Esophagus muscularis mucosa (tissue), 4 donors: ENCODE results near the gene FAM13A. TPM values are rescaled to one million over a fixed set of nuclear protein-coding genes. Genes with fewer than 3 reads are reported as not detected.

ENCODE experiments used
- DNase-seq: peaks from one replicate; pipeline ENCODE4 v3.0.0-alpha.2; 2017; ENCODE audit errors: extremely low spot score
- H3K27ac ChIP-seq, 4 donors: fragments of 200-600 bp; sonication (generic); replicated peaks in 1 of 4; 1 replicate in 3 of 4; 2 replicates in 1 of 4; pipeline ENCODE4 v1.5.1; 2016 to 2019; ENCODE audit warnings: mild to moderate bottlenecking in 1 of 4
- H3K27me3 ChIP-seq, 4 donors: fragments of 200-600 bp; sonication (generic); one replicate each; pipeline versions ENCODE4 v1.5.1 to v1.6.0; 2016 to 2019
- H3K36me3 ChIP-seq, 4 donors: fragments of 200-600 bp; sonication (generic); one replicate each; pipeline ENCODE4 v1.5.1; 2016 to 2019
- H3K4me1 ChIP-seq, 4 donors: fragments of 200-600 bp; sonication (generic); one replicate each; pipeline ENCODE4 v1.5.1; 2016 to 2019
- H3K4me3 ChIP-seq, 4 donors: fragments of 200-600 bp; sonication (generic); 1 replicate in 2 of 4; 2 replicates in 2 of 4; pipeline ENCODE4 v1.5.1; 2016 to 2019; ENCODE audit warnings: mild to moderate bottlenecking in 4 of 4, moderate library complexity in 1 of 4
- H3K9me3 ChIP-seq, 4 donors: fragments of 200-600 bp; sonication (generic); 1 replicate in 3 of 4; 2 replicates in 1 of 4; pipeline ENCODE4 v1.5.1; 2016 to 2019
- EP300 ChIP-seq: sonication (generic); formaldehyde crosslinking; IDR thresholded peaks from one replicate; pipeline ENCODE4 v1.6.1; 2017; ENCODE audit warnings: antibody characterized with exemption
- POLR2A ChIP-seq: fragments of 450-650 bp; IDR thresholded peaks from one replicate; pipeline ENCODE4 v1.6.1; 2017; ENCODE audit warnings: antibody characterized with exemption, moderate library complexity, mild to moderate bottlenecking, low read depth
- POLR2AphosphoS5 ChIP-seq, 2 donors: sonication (generic); formaldehyde crosslinking; IDR thresholded peaks; one replicate each; pipeline ENCODE4 v1.6.1; 2017; ENCODE audit warnings: antibody characterized with exemption in 2 of 2
- WGBS: methylation state at CpG from one replicate; pipeline ENCODE4 v1.1.5; 2018; 5-methylcytosine and 5-hydroxymethylcytosine counted together
- intact Hi-C: fragments of 100-400 bp; cut with DNase I; formaldehyde crosslinking; loops from one replicate; pipeline ENCODE4 v1.15.1; 2023
- total RNA-seq, 4 donors: library from RNA; depleted of rRNA; stranded (reverse); fragments of >200 nt; gene quantifications; one replicate each; pipeline versions ENCODE4 v1.1.0 to v1.2.1, GENCODE V29; 2016
- TF ChIP-seq, protein P1 (sequence below), 3 experiments: fragments of 200-600 bp in 2 of 3; fragments of 450-650 bp in 1 of 3; sonication (generic) in 2 of 3; IDR thresholded peaks; one replicate each; pipeline ENCODE4 v1.5.1; 2017 to 2019; ENCODE audit warnings: antibody characterized with exemption in 3 of 3, mild to moderate bottlenecking in 2 of 3, moderate library complexity in 1 of 3

Gene FAM13A
- total RNA-seq, 4 donors from 2014 or later: 22.4 to 27.2 (median 26.0) TPM

DNA sequence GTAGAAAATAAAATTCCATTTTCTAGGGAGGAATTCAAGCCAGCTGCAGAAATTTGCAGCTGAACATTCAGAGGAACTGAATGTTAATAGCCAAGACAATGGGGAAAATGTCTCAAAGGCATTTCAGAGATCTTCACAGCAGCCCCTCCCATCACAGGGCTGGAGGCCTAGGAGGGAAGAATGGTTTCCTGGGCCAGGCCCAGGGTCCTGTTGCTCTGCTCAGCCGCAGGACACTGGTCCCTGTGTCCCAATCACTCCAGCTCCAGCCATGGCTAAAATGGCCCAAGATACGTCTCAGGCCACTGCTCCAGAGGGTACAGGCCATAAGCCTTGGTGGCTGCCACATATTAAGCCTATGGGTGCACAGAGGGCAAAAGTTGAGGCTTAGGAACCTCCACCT, 20.4 kb downstream of the FAM13A start:
- TF ChIP-seq, protein P1, sequence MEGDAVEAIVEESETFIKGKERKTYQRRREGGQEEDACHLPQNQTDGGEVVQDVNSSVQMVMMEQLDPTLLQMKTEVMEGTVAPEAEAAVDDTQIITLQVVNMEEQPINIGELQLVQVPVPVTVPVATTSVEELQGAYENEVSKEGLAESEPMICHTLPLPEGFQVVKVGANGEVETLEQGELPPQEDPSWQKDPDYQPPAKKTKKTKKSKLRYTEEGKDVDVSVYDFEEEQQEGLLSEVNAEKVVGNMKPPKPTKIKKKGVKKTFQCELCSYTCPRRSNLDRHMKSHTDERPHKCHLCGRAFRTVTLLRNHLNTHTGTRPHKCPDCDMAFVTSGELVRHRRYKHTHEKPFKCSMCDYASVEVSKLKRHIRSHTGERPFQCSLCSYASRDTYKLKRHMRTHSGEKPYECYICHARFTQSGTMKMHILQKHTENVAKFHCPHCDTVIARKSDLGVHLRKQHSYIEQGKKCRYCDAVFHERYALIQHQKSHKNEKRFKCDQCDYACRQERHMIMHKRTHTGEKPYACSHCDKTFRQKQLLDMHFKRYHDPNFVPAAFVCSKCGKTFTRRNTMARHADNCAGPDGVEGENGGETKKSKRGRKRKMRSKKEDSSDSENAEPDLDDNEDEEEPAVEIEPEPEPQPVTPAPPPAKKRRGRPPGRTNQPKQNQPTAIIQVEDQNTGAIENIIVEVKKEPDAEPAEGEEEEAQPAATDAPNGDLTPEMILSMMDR (IDR thresholded peaks at IDR 0.05): no peak
- TF ChIP-seq POLR2A (no peak), POLR2AphosphoS5 (IDR thresholded peaks at IDR 0.05) (no peak), EP300 (no peak)

GRCh38 chr4:89031272-89031671, 25.7 kb downstream of the FAM13A start:
- Histone ChIP-seq H3K27ac (no peak overlapping the region), H3K9me3 (peaks cover 0 to 3% (median 0%) of the 10 kb centered on the region in 4 donors), H3K4me3 (no peak overlapping the region), H3K36me3 (peaks cover 0 to 4% (median 0%) of the 10 kb centered on the region in 4 donors), H3K27me3 (no peaks in the 10 kb centered on the region), H3K4me1 (no peaks in the 10 kb centered on the region)
- intact Hi-C loops: no loop called here
- no peak for TF ChIP-seq EP300
- no peak for TF ChIP-seq POLR2A
- no peak for TF ChIP-seq POLR2AphosphoS5 (IDR thresholded peaks at IDR 0.05)
- TF ChIP-seq, protein P1 (IDR thresholded peaks at IDR 0.05): no peak
- DNase-seq: no peak

More for the DNA sequence above, 20.4 kb downstream of the FAM13A start:
- no peaks in the 10 kb centered on the region for H3K27me3 ChIP-seq
- intact Hi-C loops: no loop called here
- H3K36me3 ChIP-seq: no peaks in the 10 kb centered on the region
- H3K4me1 ChIP-seq: no peaks in the 10 kb centered on the region
- DNase-seq: no peak
- H3K9me3 ChIP-seq: peaks cover 0 to 7% (median 0%) of the 10 kb centered on the region in 4 donors
- H3K4me3 ChIP-seq: no peak overlapping the region
- WGBS: 90% methylated on average over 2 of the region's 2 CpGs
- no peak overlapping the region for H3K27ac ChIP-seq

DNA sequence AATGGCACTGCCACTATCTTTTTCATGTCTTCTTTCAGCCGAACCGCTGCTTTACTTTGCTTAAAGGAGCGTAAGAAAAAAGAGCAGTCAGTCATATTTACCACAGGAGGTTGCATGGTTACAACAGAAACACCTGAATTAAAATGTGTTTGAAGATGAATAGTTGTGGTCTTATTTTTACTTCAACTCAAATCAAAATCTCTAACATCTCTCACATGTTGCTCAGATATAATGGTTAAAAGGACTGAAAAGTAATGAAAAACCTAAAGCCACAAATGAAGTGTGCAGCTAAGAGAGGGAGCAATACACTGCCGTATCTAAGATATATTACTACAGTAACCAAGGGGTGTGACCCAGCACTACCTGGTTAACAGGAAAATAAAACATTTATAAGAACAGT, 27.4 kb downstream of the FAM13A start:
- WGBS: 86% methylated on average over 4 of the region's 4 CpGs
- peaks cover 0 to 4% (median 0%) of the 10 kb centered on the region in 4 donors for H3K36me3 ChIP-seq
- no peaks in the 10 kb centered on the region for H3K27me3 ChIP-seq
- no peak overlapping the region for H3K27ac ChIP-seq
- no peak for DNase-seq
- H3K4me1 ChIP-seq: no peaks in the 10 kb centered on the region
- no peak overlapping the region for H3K4me3 ChIP-seq
- no peaks in the 10 kb centered on the region for H3K9me3 ChIP-seq
- TF ChIP-seq POLR2AphosphoS5 (IDR thresholded peaks at IDR 0.05): no peak
- TF ChIP-seq EP300: no peak
- TF ChIP-seq, protein P1 (IDR thresholded peaks at IDR 0.05): no peak
- no peak for TF ChIP-seq POLR2A
- intact Hi-C loops: loop anchor here (10.0 kb wide), 1 partner anchor 495 kb away; no protein-coding TSS in a partner anchor

DNA sequence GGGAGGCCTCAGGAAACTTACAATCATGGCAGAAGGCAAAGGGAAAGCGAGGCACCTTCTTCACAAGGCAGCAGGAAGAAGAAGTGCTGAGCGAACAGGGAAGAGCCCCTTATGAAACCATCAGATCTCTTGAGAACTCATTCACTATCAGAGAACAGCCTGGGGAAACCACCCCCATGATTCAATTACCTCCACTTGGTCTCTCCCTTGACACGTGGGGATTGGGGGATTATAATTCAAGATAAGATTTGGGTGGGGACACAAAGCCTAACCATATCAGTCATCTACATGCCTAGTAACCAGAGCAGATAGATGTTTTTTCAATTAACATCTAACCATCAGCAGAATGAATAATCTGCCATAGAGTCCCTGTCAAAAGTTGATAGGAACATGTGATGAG, 30.4 kb downstream of the FAM13A start:
- no peak overlapping the region for H3K27ac ChIP-seq
- no peak for TF ChIP-seq POLR2AphosphoS5 (IDR thresholded peaks at IDR 0.05)
- TF ChIP-seq EP300: no peak
- TF ChIP-seq, protein P1 (IDR thresholded peaks at IDR 0.05): no peak
- no peak for TF ChIP-seq POLR2A
- H3K4me3 ChIP-seq: no peak overlapping the region
- intact Hi-C loops: loop anchor here (10.0 kb wide), 1 partner anchor 492 kb away; no protein-coding TSS in a partner anchor
- peaks cover 0 to 8% (median 2%) of the 10 kb centered on the region in 4 donors for H3K4me1 ChIP-seq
- no peaks in the 10 kb centered on the region for H3K9me3 ChIP-seq
- no peak for DNase-seq
- H3K27me3 ChIP-seq: no peaks in the 10 kb centered on the region
- 80% methylated on average over 3 of the region's 3 CpGs for WGBS
- H3K36me3 ChIP-seq: peaks cover 0 to 4% (median 0%) of the 10 kb centered on the region in 4 donors
